GM23338 (cell line): ENCODE data around the gene RNF141.

Experiments
- CREB1 ChIP-seq: fragments of 250-450 bp; sonication (Bioruptor Pico); IDR thresholded peaks from 2 replicates; pipeline ENCODE4 v1.5.0; 2020; ENCODE audit warnings: low read depth, mild to moderate bottlenecking, moderate library complexity
- EZH2 ChIP-seq: fragments of 200-600 bp; sonication (generic); IDR thresholded peaks from one replicate; pipeline ENCODE4 v1.8.0; 2017; ENCODE audit warnings: antibody characterized with exemption, mild to moderate bottlenecking, low read depth; ENCODE audit not compliant: unreplicated experiment
- EZH2phosphoT487 ChIP-seq: fragments of 200-600 bp; sonication (generic); IDR thresholded peaks from one replicate; pipeline ENCODE4 v1.8.1; 2018; ENCODE audit warnings: antibody characterized with exemption; ENCODE audit not compliant: unreplicated experiment
- JUNB ChIP-seq: IDR thresholded peaks from one replicate; pipeline ENCODE4 v1.6.1; 2016; ENCODE audit warnings: antibody characterized with exemption; ENCODE audit not compliant: unreplicated experiment
- NANOG ChIP-seq: IDR thresholded peaks from 2 replicates; pipeline ENCODE4 v1.6.1; 2016; ENCODE audit warnings: antibody characterized with exemption, borderline replicate concordance
- POLR2AphosphoS5 ChIP-seq: IDR thresholded peaks from 2 replicates; pipeline ENCODE4 v1.6.1; 2016; ENCODE audit warnings: antibody characterized with exemption, low read depth
- REST ChIP-seq: IDR thresholded peaks from one replicate; pipeline ENCODE4 v1.6.1; 2018; ENCODE audit warnings: antibody characterized with exemption; ENCODE audit not compliant: unreplicated experiment
- STAT1 ChIP-seq: IDR thresholded peaks from one replicate; pipeline ENCODE4 v1.6.1; 2016; ENCODE audit warnings: antibody characterized with exemption; ENCODE audit not compliant: unreplicated experiment
- ZNF114 ChIP-seq: fragments of 250-450 bp; sonication (Bioruptor Pico); IDR thresholded peaks from 2 replicates; pipeline ENCODE4 v1.5.0; 2020; ENCODE audit warnings: mild to moderate bottlenecking, moderate library complexity
- ZNF331 ChIP-seq: fragments of 250-450 bp; sonication (Bioruptor Pico); IDR thresholded peaks from 2 replicates; pipeline ENCODE4 v1.5.0; 2020; ENCODE audit warnings: low read depth, mild to moderate bottlenecking, moderate library complexity
- TF ChIP-seq, protein P1 (sequence below), 2 experiments: fragments of 200-600 bp in 1 of 2; sonication (generic) in 1 of 2; conservative IDR thresholded peaks; 2 replicates each; pipeline versions ENCODE4 v1.5.1 to v1.6.1; 2016 to 2017; ENCODE audit warnings: antibody characterized with exemption in 2 of 2, low read depth in 2 of 2, mild to moderate bottlenecking in 2 of 2, moderate library complexity in 1 of 2
- TF ChIP-seq, protein P2 (sequence below): IDR thresholded peaks from 2 replicates; pipeline ENCODE4 v1.6.1; 2016; ENCODE audit warnings: antibody characterized with exemption
- TF ChIP-seq, protein P3 (sequence below): fragments of 250-450 bp; sonication (Bioruptor Pico); IDR thresholded peaks from 2 replicates; pipeline ENCODE4 v1.5.0; 2020; ENCODE audit warnings: mild to moderate bottlenecking, moderate library complexity

DNA sequence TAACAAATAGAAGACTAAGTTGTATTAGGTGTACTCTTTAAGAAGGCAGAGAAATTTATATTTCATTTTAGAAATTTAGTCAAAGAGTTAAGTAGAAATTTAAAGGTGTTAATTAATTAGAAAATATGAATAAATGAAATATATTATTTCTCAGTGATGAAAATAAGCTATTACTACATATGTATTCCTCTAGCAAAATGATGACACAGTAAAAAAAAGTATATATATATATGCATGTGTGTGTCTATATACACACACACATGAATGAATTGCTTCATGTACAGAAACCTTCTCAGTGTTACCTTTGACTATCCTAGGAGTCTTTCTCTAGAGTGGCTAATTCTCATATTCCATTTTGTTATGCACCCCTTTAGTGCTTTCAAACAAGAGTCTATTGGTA lies 7.7 kb downstream of the RNF141 start:
- TF ChIP-seq REST, result no peak
- TF ChIP-seq, protein P1, sequence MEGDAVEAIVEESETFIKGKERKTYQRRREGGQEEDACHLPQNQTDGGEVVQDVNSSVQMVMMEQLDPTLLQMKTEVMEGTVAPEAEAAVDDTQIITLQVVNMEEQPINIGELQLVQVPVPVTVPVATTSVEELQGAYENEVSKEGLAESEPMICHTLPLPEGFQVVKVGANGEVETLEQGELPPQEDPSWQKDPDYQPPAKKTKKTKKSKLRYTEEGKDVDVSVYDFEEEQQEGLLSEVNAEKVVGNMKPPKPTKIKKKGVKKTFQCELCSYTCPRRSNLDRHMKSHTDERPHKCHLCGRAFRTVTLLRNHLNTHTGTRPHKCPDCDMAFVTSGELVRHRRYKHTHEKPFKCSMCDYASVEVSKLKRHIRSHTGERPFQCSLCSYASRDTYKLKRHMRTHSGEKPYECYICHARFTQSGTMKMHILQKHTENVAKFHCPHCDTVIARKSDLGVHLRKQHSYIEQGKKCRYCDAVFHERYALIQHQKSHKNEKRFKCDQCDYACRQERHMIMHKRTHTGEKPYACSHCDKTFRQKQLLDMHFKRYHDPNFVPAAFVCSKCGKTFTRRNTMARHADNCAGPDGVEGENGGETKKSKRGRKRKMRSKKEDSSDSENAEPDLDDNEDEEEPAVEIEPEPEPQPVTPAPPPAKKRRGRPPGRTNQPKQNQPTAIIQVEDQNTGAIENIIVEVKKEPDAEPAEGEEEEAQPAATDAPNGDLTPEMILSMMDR (conservative IDR thresholded peaks at IDR 0.05; ENCODE audit: low read depth in 2 of 2), result no peak
- TF ChIP-seq EZH2phosphoT487, result no peak
- TF ChIP-seq JUNB, result no peak
- no peak for TF ChIP-seq POLR2AphosphoS5
- TF ChIP-seq EZH2, result no peak
- no peak for TF ChIP-seq CREB1
- TF ChIP-seq ZNF331 (CRISPR knock-in tag), result no peak
- TF ChIP-seq, protein P2, sequence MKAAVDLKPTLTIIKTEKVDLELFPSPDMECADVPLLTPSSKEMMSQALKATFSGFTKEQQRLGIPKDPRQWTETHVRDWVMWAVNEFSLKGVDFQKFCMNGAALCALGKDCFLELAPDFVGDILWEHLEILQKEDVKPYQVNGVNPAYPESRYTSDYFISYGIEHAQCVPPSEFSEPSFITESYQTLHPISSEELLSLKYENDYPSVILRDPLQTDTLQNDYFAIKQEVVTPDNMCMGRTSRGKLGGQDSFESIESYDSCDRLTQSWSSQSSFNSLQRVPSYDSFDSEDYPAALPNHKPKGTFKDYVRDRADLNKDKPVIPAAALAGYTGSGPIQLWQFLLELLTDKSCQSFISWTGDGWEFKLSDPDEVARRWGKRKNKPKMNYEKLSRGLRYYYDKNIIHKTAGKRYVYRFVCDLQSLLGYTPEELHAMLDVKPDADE, result no peak
- TF ChIP-seq, protein P3, sequence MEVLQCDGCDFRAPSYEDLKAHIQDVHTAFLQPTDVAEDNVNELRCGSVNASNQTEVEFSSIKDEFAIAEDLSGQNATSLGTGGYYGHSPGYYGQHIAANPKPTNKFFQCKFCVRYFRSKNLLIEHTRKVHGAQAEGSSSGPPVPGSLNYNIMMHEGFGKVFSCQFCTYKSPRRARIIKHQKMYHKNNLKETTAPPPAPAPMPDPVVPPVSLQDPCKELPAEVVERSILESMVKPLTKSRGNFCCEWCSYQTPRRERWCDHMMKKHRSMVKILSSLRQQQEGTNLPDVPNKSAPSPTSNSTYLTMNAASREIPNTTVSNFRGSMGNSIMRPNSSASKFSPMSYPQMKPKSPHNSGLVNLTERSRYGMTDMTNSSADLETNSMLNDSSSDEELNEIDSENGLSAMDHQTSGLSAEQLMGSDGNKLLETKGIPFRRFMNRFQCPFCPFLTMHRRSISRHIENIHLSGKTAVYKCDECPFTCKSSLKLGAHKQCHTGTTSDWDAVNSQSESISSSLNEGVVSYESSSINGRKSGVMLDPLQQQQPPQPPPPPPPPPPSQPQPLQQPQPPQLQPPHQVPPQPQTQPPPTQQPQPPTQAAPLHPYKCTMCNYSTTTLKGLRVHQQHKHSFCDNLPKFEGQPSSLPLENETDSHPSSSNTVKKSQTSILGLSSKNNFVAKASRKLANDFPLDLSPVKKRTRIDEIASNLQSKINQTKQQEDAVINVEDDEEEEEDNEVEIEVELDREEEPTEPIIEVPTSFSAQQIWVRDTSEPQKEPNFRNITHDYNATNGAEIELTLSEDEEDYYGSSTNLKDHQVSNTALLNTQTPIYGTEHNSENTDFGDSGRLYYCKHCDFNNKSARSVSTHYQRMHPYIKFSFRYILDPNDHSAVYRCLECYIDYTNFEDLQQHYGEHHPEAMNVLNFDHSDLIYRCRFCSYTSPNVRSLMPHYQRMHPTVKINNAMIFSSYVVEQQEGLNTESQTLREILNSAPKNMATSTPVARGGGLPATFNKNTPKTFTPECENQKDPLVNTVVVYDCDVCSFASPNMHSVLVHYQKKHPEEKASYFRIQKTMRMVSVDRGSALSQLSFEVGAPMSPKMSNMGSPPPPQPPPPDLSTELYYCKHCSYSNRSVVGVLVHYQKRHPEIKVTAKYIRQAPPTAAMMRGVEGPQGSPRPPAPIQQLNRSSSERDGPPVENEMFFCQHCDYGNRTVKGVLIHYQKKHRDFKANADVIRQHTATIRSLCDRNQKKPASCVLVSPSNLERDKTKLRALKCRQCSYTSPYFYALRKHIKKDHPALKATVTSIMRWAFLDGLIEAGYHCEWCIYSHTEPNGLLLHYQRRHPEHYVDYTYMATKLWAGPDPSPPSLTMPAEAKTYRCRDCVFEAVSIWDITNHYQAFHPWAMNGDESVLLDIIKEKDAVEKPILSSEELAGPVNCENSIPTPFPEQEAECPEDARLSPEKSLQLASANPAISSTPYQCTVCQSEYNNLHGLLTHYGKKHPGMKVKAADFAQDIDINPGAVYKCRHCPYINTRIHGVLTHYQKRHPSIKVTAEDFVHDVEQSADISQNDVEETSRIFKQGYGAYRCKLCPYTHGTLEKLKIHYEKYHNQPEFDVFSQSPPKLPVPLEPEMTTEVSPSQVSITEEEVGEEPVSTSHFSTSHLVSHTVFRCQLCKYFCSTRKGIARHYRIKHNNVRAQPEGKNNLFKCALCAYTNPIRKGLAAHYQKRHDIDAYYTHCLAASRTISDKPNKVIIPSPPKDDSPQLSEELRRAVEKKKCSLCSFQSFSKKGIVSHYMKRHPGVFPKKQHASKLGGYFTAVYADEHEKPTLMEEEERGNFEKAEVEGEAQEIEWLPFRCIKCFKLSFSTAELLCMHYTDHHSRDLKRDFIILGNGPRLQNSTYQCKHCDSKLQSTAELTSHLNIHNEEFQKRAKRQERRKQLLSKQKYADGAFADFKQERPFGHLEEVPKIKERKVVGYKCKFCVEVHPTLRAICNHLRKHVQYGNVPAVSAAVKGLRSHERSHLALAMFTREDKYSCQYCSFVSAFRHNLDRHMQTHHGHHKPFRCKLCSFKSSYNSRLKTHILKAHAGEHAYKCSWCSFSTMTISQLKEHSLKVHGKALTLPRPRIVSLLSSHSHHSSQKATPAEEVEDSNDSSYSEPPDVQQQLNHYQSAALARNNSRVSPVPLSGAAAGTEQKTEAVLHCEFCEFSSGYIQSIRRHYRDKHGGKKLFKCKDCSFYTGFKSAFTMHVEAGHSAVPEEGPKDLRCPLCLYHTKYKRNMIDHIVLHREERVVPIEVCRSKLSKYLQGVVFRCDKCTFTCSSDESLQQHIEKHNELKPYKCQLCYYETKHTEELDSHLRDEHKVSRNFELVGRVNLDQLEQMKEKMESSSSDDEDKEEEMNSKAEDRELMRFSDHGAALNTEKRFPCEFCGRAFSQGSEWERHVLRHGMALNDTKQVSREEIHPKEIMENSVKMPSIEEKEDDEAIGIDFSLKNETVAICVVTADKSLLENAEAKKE (CRISPR knock-in tag), result no peak
- no peak for TF ChIP-seq ZNF114 (CRISPR knock-in tag)
- TF ChIP-seq STAT1, result no peak
- TF ChIP-seq NANOG, result no peak
